ENCODE data around the gene SPOUT1.
"Not testable (repeated sequence)": the region's sequence is repeated elsewhere in the genome, so short reads cannot be mapped to it uniquely, and the experiment has no call there.

SPOUT1 gene

DNA sequence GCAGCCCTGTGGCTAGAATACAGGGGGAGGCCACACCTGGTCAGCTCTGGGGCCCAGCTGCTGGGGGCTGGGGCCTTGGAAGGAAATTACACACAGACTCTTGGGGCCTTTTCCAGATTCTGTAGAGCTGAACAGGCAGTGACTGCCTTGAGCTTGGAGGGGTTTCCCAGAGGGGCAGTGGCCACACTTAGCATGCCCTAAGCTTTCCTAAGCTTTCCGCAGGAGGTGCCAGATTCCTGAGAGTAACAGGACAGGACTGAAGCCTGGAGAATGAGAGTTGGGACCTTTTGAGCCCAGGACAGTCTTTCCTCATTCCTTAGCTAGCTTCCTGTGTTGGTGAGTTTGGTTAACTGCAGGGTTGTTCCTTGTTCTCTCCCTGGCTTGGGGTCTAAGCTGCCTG, 41.1 kb downstream of the SPOUT1 start:
- H3K27ac ChIP-seq (ENCODE audit: low read depth, low read length): no peak overlapping the region
- H3K79me2 ChIP-seq (ENCODE audit: control insufficient read depth, insufficient read depth, low read length, unreplicated experiment): peaks cover 20% of the 10 kb centered on the region
- no peaks in the 10 kb centered on the region for H3K36me3 ChIP-seq (ENCODE audit: insufficient read depth, low read length)
- no peak overlapping the region for H2AFZ ChIP-seq (ENCODE audit: low read length, unreplicated experiment)
- H3K27me3 ChIP-seq (ENCODE audit: insufficient read depth, low read length): no peaks in the 10 kb centered on the region
- H3K4me3 ChIP-seq (ENCODE audit: low read depth, low read length): peak overlapping the region; percentile 95
- peaks cover 10% of the 10 kb centered on the region for H3K4me1 ChIP-seq (ENCODE audit: control insufficient read depth, insufficient read depth, low read length, unreplicated experiment)

DNA sequence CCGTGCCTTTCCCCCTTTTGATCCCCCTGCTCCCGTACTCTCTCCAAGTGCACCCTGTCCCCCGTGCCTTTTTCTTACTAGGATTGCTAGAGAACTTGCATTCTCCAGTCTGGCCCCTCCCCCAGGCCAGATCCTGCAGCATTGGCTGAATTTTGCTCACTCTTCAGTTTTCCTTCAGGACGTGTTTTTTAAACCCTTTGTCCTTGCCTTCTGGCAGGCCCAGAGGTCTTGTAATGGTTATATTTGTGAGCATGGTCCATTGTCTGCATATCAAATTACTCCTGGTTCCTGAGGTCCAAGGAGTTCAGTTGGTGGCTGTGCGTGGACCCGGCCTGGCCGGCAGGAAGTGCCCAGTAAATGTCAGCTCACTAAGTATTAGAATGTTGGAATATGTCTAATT, 41.9 kb downstream of the SPOUT1 start:
- H3K4me3 ChIP-seq (ENCODE audit: low read depth, low read length): peak overlapping the region; percentile 95
- H2AFZ ChIP-seq (ENCODE audit: low read length, unreplicated experiment): peak overlapping the region; percentile 57
- H3K27ac ChIP-seq (ENCODE audit: low read depth, low read length): no peak overlapping the region

DNA sequence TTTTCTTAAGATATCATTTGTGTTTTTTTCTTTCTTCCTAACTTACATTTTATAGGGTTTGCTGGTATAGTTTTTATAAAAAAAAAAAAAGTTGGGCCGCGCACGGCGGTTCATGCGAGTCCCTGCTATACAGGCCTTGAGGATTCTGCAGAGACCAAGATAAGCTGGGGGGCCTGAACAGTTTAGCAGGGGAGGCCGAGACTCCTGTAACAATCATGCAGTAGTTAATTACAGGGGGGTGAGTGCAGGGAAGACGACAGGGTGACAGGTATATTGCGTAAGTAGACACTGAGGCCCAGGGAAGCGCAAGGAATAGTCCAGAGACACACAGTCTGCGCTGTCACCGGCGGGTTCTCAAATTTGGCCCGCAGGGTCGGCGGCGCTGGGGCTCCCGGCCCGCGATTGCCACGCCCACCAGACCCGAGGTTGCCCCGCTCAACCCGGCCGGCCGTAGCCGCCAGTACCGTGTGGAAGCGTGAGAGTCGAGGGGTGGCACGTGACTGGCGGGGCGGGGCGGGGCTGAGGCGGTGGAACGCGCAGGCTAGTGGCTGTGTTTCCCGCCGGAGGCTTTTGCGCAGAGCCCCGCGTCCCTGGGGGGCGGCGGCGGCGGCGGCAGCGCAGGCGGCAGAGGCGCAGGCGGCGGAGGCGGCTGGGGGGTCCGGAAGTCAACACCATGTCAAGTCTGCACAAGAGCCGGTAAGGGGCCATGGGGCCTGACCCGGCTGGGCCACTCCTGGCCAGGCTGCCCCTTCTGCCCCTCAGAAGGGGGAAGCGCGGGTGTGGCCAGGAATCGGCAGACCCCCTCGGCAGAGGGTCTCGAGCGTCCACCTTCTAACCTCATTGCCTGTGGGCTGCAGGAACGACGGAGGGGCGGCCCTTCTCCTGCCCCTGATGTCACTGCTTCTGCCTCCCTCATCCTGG, 42.7 kb downstream of the SPOUT1 start, which contains the start of gene TBC1D13:
TSS of gene TBC1D13 (plus strand) at position 573 of the 921 bp plus-strand sequence. CDS start at position 674, 101 bp downstream.
- peaks cover 10% of the 10 kb centered on the region for H3K4me1 ChIP-seq (ENCODE audit: control insufficient read depth, insufficient read depth, low read length, unreplicated experiment)
- no peaks in the 10 kb centered on the region for H3K27me3 ChIP-seq (ENCODE audit: insufficient read depth, low read length)
- peak within 1 kb of the TSS; percentile 32; the same call in 1 of the 2 replicates for H3K27ac ChIP-seq (ENCODE audit: low read depth, low read length)

More for the DNA sequence above, 41.9 kb downstream of the SPOUT1 start:
- Histone ChIP-seq H3K4me1 (ENCODE audit: control insufficient read depth, insufficient read depth, low read length, unreplicated experiment) (peaks cover 10% of the 10 kb centered on the region), H3K27me3 (ENCODE audit: insufficient read depth, low read length) (no peaks in the 10 kb centered on the region), H3K79me2 (ENCODE audit: control insufficient read depth, insufficient read depth, low read length, unreplicated experiment) (peaks cover 20% of the 10 kb centered on the region), H3K36me3 (ENCODE audit: insufficient read depth, low read length) (no peaks in the 10 kb centered on the region)

DNA sequence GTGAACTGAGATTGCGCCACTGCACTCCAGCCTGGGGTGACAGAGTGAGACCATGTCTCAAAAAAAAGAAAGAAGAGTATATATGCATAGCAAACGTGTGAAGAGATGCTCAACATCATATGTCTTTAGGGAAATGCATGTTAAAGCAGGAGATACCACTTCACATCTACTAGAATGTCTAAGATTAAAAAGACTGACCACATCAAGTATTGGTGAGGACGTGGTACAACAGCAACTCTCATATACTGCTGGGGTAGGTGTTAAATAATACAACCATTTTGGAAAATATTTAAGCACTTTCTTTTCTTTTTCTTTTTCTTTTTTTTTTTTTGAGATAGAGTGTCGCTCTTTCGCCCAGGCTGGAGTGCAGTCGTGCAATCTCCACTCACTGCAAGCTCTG, 44.2 kb downstream of the SPOUT1 start:
- Histone ChIP-seq H2AFZ (ENCODE audit: low read length, unreplicated experiment) (no peak overlapping the region), H3K36me3 (ENCODE audit: insufficient read depth, low read length) (no peaks in the 10 kb centered on the region), H3K4me1 (ENCODE audit: control insufficient read depth, insufficient read depth, low read length, unreplicated experiment) (peaks cover 10% of the 10 kb centered on the region), H3K4me3 (ENCODE audit: low read depth, low read length) (no peak overlapping the region), H3K79me2 (ENCODE audit: control insufficient read depth, insufficient read depth, low read length, unreplicated experiment) (peaks cover 17% of the 10 kb centered on the region), H3K27me3 (ENCODE audit: insufficient read depth, low read length) (no peaks in the 10 kb centered on the region), H3K27ac (ENCODE audit: low read depth, low read length) (no peak overlapping the region)

More for the DNA sequence above, 42.7 kb downstream of the SPOUT1 start, which contains the start of gene TBC1D13:
- Histone ChIP-seq H3K79me2 (ENCODE audit: control insufficient read depth, insufficient read depth, low read length, unreplicated experiment) (peaks cover 20% of the 10 kb centered on the region), H3K36me3 (ENCODE audit: insufficient read depth, low read length) (no peaks in the 10 kb centered on the region), H3K4me3 (ENCODE audit: low read depth, low read length) (peak within 1 kb of the TSS; percentile 95), H2AFZ (ENCODE audit: low read length, unreplicated experiment) (peak within 1 kb of the TSS; percentile 93)

DNA sequence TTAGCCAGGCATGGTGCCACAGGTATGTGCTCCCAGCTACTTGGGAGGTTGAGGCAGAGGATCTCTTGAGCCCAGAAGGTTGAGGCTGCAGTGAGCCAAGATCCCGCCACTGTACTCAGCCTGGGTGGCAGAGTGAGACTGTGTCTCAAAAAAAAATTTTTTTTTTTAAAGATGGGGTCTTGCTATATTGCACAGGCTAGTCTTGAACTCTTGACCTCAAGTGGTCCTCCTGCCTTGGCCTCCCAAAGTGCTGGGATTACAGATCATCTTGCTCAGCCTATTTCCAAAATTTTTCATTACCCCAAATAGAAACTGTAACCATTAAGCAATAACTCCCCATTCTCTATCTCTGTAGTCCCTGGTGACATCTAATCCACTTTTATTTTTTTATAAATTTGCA, 46.9 kb downstream of the SPOUT1 start:
- Histone ChIP-seq H3K27me3 (ENCODE audit: insufficient read depth, low read length) (no peaks in the 10 kb centered on the region), H3K4me3 (ENCODE audit: low read depth, low read length) (no peak overlapping the region), H3K4me1 (ENCODE audit: control insufficient read depth, insufficient read depth, low read length, unreplicated experiment) (peaks cover 3% of the 10 kb centered on the region), H2AFZ (ENCODE audit: low read length, unreplicated experiment) (no peak overlapping the region), H3K27ac (ENCODE audit: low read depth, low read length) (no peak overlapping the region), H3K79me2 (ENCODE audit: control insufficient read depth, insufficient read depth, low read length, unreplicated experiment) (peaks cover 6% of the 10 kb centered on the region), H3K36me3 (ENCODE audit: insufficient read depth, low read length) (no peaks in the 10 kb centered on the region)

DNA sequence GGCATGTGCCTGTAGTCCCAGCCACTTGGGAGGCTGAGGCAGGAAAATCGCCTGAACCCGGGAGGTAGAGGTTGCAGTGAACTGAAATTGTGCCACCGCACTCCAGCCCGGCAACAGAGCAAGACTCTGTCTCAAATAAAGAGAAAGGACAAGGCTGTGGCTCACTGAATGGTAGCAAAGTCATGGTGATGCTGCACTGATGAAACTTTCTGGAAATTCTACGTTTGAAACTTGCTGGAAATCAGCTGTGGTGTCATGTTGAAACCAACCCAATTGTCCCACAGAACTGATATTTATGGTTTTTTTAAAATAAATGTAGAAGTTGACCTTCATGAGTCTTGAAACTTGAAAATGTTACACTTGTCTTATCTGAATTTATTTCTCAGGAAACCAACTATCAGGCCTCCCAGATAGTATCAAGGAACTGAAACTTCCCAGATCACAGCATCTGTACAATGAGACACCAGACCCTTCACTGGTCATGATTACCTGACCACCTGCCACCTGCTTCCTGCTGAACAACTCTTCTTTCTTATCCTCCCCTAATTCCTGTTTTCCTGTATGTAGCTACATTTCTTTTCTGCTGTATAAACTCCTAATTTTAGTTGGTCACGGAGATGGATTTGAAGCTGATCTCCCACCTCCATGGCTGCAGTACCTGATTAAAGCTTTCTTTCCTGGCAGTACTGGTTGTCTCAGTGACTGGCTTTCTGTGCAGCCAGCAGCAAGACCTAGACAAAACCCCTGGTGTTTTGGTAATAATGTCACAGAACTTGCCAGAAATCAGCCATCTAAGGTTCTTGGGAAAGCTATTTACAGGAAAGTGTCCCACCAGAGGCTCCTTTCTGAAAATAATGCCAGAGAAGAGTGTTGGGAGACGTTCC, 48.2 kb downstream of the SPOUT1 start:
- Histone ChIP-seq H2AFZ (ENCODE audit: low read length, unreplicated experiment) (no peak overlapping the region), H3K36me3 (ENCODE audit: insufficient read depth, low read length) (no peaks in the 10 kb centered on the region), H3K79me2 (ENCODE audit: control insufficient read depth, insufficient read depth, low read length, unreplicated experiment) (no peaks in the 10 kb centered on the region), H3K4me1 (ENCODE audit: control insufficient read depth, insufficient read depth, low read length, unreplicated experiment) (no peaks in the 10 kb centered on the region), H3K27ac (ENCODE audit: low read depth, low read length) (no peak overlapping the region), H3K4me3 (ENCODE audit: low read depth, low read length) (no peak overlapping the region), H3K27me3 (ENCODE audit: insufficient read depth, low read length) (no peaks in the 10 kb centered on the region)

DNA sequence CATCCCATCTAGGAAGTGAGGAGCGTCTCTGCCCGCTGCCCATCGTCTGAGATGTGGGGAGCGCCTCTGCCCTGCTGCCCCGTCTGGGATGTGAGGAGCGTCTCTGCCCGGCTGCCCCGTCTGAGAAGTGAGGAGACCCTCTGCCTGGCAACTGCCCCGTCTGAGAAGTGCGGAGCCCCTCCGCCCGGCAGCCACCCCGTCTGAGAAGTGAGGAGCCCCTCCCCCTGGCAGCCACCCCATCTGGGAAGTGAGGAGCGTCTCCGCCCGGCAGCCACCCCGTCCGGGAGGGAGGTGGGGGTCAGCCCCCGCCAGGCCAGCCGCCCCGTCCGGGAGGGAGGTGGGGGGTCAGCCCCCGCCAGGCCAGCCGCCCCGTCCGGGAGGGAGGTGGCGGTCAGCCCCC, 49.5 kb downstream of the SPOUT1 start:
- not testable (repeated sequence) for H3K27me3 ChIP-seq (ENCODE audit: insufficient read depth, low read length); H3K79me2 ChIP-seq (ENCODE audit: control insufficient read depth, insufficient read depth, low read length, unreplicated experiment); H3K4me3 ChIP-seq (ENCODE audit: low read depth, low read length); H2AFZ ChIP-seq (ENCODE audit: low read length, unreplicated experiment); H3K27ac ChIP-seq (ENCODE audit: low read depth, low read length); H3K36me3 ChIP-seq (ENCODE audit: insufficient read depth, low read length); H3K4me1 ChIP-seq (ENCODE audit: control insufficient read depth, insufficient read depth, low read length, unreplicated experiment)

DNA sequence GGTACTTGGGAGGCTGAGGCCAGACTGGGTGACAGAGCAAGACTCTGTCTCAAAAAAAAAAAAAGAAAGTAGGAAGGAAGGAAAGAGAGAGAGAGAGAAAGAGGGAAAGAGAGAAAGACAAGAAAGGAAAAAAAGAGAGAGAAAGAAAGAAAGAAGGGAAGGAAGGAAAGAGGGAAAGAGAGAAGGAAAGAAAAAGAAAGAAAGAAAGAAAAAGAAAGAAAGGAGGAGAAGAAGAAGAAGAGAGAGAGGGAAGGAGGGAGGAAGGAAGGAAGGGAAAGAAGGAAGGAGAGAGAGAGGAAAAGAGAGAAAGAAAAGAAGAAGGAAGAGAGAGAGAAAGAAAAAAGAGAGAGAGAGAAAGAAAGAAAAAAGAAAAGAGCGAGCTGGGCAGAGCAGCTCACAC, 54.8 kb downstream of the SPOUT1 start:
- Histone ChIP-seq H3K27ac (ENCODE audit: low read depth, low read length) (no peak overlapping the region), H3K36me3 (ENCODE audit: insufficient read depth, low read length) (no peaks in the 10 kb centered on the region), H3K4me3 (ENCODE audit: low read depth, low read length) (no peak overlapping the region), H2AFZ (ENCODE audit: low read length, unreplicated experiment) (no peak overlapping the region), H3K4me1 (ENCODE audit: control insufficient read depth, insufficient read depth, low read length, unreplicated experiment) (peaks cover 8% of the 10 kb centered on the region), H3K79me2 (ENCODE audit: control insufficient read depth, insufficient read depth, low read length, unreplicated experiment) (peaks cover 9% of the 10 kb centered on the region), H3K27me3 (ENCODE audit: insufficient read depth, low read length) (no peaks in the 10 kb centered on the region)

DNA sequence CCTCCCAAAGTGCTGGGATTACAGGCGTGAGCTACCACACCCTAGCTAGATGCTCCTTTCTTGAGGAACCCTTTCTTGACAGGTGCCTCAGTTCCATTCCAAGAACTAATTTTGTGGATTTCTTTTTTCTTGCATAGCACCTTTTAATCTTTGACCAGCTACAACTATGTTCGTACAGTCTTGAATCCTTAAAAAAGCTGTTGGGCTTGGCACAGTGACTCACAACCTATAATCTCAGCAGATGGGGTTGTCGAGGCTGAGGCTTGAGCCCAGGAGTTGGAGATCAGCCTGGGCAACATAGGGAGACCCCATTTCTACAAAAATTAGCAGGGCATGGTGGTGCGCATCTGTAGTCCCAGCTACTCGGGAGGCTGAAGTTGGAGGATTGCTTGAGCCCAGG, 56.5 kb downstream of the SPOUT1 start:
- H3K27ac ChIP-seq (ENCODE audit: low read depth, low read length): no peak overlapping the region
- H3K79me2 ChIP-seq (ENCODE audit: control insufficient read depth, insufficient read depth, low read length, unreplicated experiment): peaks cover 14% of the 10 kb centered on the region
- peaks cover 8% of the 10 kb centered on the region for H3K4me1 ChIP-seq (ENCODE audit: control insufficient read depth, insufficient read depth, low read length, unreplicated experiment)
- H3K27me3 ChIP-seq (ENCODE audit: insufficient read depth, low read length): no peaks in the 10 kb centered on the region
- H3K4me3 ChIP-seq (ENCODE audit: low read depth, low read length): no peak overlapping the region
- H2AFZ ChIP-seq (ENCODE audit: low read length, unreplicated experiment): no peak overlapping the region
- no peaks in the 10 kb centered on the region for H3K36me3 ChIP-seq (ENCODE audit: insufficient read depth, low read length)

DNA sequence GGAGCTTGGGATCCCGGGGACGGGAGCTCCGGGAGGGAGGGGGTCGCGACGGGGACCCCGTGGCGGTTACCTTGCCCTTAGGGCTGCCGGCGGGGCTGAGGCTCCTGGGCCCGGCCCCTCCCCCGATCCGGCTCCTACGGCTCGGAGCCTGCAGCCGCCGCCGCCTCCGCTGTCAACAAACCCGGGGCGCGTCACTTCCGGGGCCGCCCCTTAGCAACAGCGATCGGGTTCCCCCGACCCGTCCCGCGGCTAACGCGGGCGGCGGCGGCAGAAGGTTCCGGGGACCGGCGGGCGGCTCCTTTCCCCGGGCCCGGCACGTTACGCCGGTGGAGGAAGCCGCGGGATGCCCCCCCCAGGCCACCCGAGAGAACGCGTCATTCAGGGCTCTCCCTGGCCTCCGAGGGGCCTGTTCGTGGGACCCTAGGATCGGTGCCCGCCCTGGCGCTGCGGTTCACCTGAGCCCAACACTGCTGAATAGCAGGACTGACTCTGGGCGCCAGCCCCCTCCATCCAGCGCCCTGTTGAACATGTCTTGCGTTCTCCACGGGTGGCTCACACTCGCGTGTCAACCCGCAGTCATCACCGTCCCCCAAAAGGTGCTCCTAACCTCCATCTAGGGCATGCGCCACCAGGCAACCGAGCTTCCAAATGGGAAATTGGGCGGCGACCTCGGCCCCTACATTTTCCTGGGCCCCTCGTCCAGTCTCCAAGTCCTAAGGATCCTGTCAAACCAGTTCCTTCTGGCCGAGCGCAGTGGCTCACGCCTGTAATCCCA, 57.7 kb downstream of the SPOUT1 start, which contains the start of gene ZER1:
TSS of gene ZER1 (minus strand) at position 183 of the 775 bp plus-strand sequence. CDS start 16,362 bp downstream, outside the sequence.
- Histone ChIP-seq H3K27me3 (ENCODE audit: insufficient read depth, low read length) (no peaks in the 10 kb centered on the region), H3K27ac (ENCODE audit: low read depth, low read length) (peak within 1 kb of the TSS; percentile 68), H3K36me3 (ENCODE audit: insufficient read depth, low read length) (no peaks in the 10 kb centered on the region), H3K4me3 (ENCODE audit: low read depth, low read length) (peak within 1 kb of the TSS; percentile 82), H2AFZ (ENCODE audit: low read length, unreplicated experiment) (peak within 1 kb of the TSS; percentile 100), H3K79me2 (ENCODE audit: control insufficient read depth, insufficient read depth, low read length, unreplicated experiment) (peaks cover 14% of the 10 kb centered on the region), H3K4me1 (ENCODE audit: control insufficient read depth, insufficient read depth, low read length, unreplicated experiment) (peaks cover 8% of the 10 kb centered on the region)
